ENCODE measurements around the gene WNK3.
"Not testable (repeated sequence)": the region's sequence is repeated elsewhere in the genome, so short reads cannot be mapped to it uniquely, and the experiment has no call there.

Gene WNK3

DNA sequence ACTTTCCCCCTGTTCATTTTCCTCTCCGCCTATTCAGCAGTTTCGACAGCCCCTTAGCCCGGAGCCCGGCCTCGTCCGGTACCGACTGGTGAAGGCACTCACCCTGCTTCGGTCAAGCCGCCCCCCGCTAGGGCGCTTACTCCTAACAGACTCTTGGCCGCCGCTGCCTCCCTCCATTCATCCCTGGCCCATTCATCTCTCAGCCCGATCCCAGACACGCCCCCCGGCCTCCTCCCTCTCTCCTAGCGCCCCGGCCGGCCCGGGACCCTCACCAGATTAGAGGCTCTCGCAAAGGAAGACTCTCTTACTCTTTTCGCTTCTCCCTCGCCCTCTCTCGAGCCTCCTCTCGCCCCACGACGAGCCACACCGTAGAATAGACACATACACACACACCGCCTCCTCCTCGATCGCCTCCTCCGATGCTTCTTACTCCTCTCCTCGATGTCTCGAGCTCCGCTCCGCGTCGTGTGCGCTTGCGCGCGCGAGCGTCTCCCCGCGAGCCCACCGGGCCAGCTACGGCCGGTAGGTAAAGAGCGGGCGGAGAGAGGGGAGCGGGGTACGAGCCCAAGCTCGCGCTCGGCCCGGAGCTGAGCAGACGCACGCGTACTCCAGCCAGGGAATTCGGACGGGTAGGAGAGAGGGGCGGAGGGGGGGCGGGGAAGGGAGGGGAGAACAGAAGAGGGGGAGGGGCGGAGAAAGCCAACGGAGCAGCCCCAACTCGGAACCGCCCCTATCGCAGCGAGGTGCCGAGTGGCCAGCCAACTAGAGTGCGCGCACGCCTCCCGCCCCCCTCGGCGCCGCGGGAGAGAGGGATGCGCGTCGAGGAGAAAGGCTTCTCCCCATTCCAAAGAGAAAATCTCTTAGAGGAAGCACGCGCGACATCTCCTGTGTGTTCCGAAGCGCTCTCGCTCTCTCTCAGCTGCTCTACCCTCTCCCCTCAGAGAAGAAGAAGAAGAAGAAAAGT lies at the start of gene WNK3:
Gene WNK3, minus strand, starts transcription at position 633 of the 964 bp plus-strand sequence.
- DNase-seq: peak; percentile 96

DNA sequence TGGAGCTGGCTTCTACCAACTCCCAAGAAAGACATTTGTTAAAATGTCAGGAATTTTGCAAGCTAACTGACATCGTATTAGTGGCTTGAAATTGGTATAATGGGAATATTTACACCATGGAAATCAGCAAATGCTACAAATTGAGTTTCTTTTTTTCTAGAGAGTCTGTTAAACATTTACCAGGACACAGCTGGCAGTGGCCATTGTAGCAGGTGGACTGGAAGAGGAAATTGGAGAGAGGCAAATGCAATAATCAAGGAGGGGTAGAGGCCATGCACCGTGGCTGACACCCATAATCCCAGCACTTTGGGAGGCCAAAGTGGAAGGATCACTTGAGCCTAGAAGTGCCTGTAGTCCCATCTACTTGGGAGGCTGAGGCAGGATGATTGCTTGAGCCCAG lies 49.4 kb upstream of the WNK3 start:
- no peak for DNase-seq

GRCh38 chrX:54397113-54397512 lies 39.3 kb upstream of the WNK3 start:
- DNase-seq: no peak

GRCh38 chrX:54386314-54386713 lies 28.5 kb upstream of the WNK3 start:
- DNase-seq: no peak

- DNase-seq: not testable (repeated sequence)
Observed at GRCh38 chrX:54384661-54385060, 26.8 kb upstream of the WNK3 start.

DNA sequence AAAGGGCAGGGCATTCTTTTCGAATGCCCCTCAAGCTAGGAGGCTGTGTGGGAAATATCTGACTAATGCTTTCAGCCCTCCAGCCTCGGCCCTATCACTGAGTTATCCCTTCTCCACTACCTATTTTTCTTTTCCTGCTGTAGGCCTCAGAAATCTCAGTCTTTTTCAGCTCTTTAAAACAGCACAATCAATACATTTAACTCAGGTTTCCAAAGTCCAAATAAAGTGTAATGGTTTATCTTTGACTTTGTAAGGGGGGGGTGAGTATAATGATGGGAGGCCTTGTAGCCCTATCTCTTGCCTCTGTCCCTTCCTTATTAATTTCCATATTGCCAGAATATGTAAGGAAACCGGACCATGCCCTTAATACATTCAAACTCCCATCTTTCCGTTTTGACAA lies 1.6 kb upstream of the WNK3 start:
- no peak for DNase-seq

GRCh38 chrX:54358424-54359211 lies 772 bp upstream of the WNK3 start:
- DNase-seq: peak; percentile 80

GRCh38 chrX:54352677-54353076 lies 5.2 kb downstream of the WNK3 start:
- no peak for DNase-seq

GRCh38 chrX:54337383-54337782 lies 20.5 kb downstream of the WNK3 start:
- not testable (repeated sequence) for DNase-seq

DNA sequence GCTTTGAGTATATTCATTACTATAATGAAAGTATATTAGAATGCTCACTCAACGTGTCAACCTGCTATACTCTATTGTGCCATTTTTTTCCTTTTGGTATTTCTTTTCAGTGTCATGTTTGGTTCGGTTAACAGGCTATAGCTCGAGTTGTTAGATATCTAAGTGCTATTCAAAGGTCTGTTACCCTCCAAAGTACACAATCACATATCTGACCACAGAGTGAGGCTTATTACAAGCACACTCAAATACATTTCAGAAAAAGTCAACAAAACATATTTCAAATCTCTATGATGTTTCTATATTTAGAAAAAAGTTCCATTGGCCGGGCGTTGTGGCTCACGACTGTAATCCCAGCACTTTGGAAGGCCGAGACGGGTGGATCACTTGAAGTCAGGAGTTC lies 32.8 kb downstream of the WNK3 start:
- DNase-seq: no peak

DNA sequence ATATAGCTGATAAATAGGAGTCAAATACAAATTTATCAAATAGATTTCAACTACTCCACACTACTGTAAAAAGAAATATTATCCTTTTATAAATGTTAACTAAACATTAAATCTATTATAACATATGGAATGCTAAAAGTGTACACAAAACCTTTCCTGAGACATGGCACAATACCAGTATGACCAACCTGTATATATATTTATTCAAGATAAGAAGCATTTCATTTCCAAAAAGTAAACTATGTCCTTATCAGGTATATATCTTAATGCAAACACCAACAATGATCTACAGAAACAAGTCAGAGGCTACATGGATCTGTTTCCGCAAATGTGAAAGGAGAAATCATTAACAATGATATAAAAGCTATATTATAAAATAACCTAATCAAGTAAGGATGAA lies 37.8 kb downstream of the WNK3 start:
- no peak for DNase-seq

- no peak for DNase-seq
Observed at GRCh38 chrX:54306379-54306778, 51.5 kb downstream of the WNK3 start.

GRCh38 chrX:54301516-54301915 lies 56.3 kb downstream of the WNK3 start:
- DNase-seq: no peak

DNA sequence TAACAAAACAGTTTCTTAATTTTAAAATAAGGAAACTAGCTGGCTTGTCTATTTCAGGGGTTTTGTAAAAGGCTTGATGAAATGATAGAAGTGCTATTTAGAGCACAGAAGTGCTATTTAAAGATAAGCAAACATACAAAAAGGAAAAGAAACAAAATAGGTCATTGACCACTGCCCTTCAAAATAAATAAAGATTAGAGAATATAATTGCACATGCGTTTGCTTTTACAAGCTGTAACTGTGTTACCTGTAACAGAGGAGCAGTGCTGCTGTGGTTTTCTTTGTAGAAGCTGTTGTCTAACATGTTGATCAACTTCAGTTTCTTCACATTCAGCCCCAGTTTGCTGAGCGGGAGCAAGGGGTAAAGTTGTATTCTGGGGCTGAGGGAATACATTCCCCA lies 63.5 kb downstream of the WNK3 start:
- no peak for DNase-seq

- DNase-seq: no peak
Observed at GRCh38 chrX:54292755-54293154, 65.1 kb downstream of the WNK3 start.

DNA sequence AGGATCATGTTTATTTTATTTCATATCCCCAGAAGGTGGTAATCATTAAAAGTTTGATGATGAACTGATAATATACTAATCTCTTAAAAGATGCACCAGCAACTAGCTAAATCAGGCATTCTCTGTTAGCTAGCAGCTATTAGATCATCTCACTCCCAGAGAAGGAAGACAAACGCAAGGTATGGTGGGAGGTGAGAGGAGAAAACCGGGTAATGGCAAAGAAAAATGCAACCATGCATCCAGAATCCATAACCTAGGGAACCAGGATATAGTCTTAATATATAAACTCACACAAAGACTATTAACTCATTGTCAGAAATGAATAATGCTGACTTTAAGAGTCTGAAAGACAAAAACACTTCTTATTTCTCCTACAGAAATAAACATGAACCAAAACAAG lies 66.1 kb downstream of the WNK3 start:
- no peak for DNase-seq

- no peak for DNase-seq
Observed at GRCh38 chrX:54288968-54289367, 68.9 kb downstream of the WNK3 start.

DNA sequence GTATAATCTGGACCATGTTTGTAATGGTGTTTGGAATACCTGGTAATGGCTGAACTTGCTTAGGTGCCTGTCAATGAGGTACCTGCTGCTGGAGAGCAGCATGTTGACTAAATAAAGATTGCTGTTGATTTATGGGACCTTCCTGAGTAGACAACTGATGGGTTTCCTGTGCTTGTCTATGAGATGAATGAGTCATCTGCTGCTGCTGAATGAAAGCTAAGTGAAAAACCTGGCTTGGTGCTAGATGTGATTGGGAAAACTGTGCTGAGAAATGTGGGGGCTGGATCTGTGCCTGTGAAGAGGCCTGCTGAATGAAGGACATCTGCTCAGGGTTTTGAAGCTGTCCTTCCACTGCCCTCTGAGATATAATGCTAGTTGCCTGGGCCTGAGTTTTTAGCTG lies 69.6 kb downstream of the WNK3 start:
- DNase-seq: no peak

GRCh38 chrX:54281676-54282075 lies 76.2 kb downstream of the WNK3 start:
- DNase-seq: no peak

DNA sequence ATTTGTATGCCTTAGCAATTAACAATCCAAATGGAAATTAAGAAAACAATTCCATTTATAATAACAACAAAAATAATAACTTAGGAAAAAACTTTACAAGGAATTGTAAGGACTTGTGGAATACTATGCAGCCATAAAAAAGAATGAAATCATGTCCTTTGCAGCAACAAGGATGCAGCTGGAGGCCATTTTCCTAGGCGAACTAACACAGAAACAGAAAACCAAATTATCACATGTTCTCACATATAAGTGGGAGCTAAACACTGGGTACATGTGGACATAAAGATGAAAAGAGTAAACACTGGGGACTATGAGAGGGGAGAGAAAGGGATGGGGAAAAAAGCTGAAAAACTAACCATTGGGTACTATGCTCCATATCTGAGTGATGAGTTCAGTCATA lies 77.4 kb downstream of the WNK3 start:
- no peak for DNase-seq

DNA sequence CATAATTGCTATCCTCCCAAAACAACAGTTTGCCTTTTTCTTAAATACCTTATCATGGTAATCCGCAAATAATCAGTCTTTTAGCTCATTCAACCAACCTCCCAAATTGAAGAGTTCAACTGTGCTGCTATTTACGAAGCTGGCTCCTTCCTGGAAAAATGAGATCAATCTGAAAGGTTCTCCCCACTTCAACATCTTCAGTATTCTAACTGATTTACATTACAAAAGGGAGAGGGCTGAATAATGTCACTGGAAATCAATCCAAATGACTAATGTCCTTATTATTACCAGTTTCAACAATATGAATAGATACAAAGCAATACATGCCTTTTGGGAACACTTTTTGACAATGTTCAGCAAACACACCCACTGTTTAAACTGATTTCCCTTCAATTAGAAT lies 86.2 kb downstream of the WNK3 start:
- DNase-seq: no peak

GRCh38 chrX:54248309-54248708 lies 109.5 kb downstream of the WNK3 start:
- peak; percentile 53 for DNase-seq

DNA sequence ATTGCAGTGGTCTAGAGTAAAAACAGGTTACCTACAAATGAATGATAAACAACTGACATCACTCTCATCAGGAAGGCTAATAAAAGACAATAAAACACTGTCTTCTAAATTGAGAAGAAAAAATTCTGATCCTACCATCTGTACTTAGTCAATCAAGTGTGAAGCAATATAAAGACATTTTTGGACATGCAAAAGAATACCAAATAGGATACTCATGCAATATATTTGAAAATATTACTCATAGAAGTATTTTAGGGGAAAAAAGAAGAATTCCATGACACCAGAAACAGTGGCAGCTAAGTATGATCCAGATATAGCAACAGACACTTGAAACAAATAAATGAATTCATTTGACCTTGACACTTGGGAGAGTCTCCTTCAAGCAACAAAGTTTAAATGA lies 111.0 kb downstream of the WNK3 start:
- no peak for DNase-seq

DNA sequence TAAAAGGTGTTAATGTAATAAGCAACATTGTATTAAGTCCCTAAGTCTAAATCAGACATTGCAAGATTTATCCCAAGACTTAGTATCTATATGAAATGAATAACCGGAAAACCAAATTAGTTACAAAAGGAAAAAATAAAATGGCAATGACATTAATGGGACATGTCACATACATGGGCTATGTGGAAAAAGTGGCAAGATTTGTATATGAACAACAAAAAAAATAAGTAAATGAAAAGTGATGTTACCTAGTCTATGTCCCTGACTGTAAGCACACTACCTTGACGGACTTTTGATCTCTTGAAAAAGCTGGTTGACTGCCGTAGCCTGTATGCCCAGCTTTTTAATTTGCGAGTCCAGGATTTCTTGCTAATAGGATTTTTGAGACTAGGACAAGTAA lies 119.3 kb downstream of the WNK3 start:
- peak; percentile 75 for DNase-seq

Measured in NCI-H82 (cell line).